Ecto neural progenitor cell (in vitro differentiated cells): ENCODE measurements around the gene CRX.
A peak's percentile ranks its signal among the peaks of the same experiment; 100 is the strongest.
"Not testable (repeated sequence)": the region's sequence is repeated elsewhere in the genome, so short reads cannot be mapped to it uniquely, and the experiment has no call there.

Experiments used
- DNase-seq: peaks from one replicate; pipeline ENCODE4 v3.0.0-alpha.2; 2018; ENCODE audit warnings: low spot score

The CRX gene

DNA sequence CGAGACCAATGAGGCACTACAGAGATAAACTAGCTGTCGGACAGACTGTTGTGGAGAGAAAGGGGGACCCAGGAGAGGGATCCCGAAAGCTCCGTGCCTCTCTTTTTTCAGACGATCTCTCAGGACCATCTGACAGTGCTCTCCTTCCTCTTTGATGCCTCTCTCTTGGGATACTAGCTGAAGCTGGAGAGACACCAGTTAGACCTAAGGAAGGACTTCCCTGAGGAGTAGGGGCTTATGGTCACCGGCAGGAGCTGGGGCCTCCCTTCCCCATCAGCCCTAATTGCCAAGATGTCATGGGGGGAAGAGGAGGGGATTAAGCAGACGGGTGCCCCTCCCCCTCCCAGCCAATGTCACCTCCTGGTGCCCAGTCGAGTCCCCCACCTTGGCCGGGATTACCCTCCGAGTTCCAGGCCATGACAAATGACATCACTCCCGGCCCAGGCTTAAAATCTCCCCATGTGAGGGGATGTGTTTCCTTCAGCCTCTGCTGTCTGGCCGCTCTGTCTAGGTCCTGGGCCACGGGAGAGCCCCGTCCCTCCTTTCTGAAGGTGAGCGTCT is at the start of gene CRX:
CRX (plus strand) TSS at position 478 of the 561 bp plus-strand sequence. CDS start 12,507 bp downstream, outside the sequence.
- DNase-seq: no peak

DNA sequence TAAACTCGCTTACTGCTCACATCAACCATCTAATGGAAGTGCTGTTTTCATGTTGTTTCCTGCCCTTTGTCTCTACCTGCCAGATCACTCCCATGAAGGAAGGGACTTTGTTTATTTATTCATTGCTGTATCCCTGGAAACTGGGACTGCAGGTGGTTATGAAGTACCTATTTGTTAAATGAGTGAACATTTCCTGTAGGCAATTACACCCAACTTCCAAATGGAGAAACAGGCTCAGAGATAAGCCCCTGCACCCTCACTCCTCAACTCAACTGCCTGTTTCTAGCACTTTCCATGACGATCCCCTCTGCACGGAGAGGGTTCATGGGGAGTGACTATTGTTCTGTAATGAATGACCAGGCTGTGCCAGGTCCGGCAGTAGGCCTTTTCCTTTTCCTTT is 45.2 kb upstream of the CRX start:
- no peak for DNase-seq

- DNase-seq: not testable (repeated sequence)
Measured at GRCh38 chr19:47777245-47778048, 44.3 kb upstream of the CRX start.

GRCh38 chr19:47778049-47778953 is 43.4 kb upstream of the CRX start, which contains the start of gene SELENOW:
SELENOW (plus strand) TSS chr19:47778703; CDS start chr19:47778786, 83 bp downstream.
- peak; percentile 92 for DNase-seq

GRCh38 chr19:47778954-47779351 is 42.8 kb upstream of the CRX start:
- DNase-seq: no peak

- no peak for DNase-seq
Measured at GRCh38 chr19:47779524-47780214, 42.1 kb upstream of the CRX start.

DNA sequence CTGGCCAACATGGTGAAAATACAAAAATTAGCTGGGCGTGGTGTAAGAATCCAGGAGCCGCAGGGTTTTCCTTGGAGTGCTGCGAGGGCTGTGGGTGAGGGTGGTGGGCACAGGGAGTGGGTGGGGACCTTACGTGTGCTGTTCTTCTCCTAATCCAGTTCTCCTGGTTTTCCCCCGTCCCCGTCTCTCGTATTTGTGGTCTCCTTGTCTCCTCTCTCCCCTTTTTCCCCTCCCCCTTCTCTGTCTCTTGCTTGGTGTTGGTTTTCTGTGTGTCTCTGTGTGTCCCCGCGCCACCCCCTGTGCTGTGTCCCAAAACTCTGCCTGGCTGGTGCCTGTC is 41.6 kb upstream of the CRX start:
- no peak for DNase-seq

GRCh38 chr19:47781590-47782262 is 40.0 kb upstream of the CRX start:
- DNase-seq: no peak

- DNase-seq: no peak
Measured at GRCh38 chr19:47786566-47786965, 35.2 kb upstream of the CRX start.

- not testable (repeated sequence) for DNase-seq
Measured at GRCh38 chr19:47787307-47787706, 34.4 kb upstream of the CRX start.

DNA sequence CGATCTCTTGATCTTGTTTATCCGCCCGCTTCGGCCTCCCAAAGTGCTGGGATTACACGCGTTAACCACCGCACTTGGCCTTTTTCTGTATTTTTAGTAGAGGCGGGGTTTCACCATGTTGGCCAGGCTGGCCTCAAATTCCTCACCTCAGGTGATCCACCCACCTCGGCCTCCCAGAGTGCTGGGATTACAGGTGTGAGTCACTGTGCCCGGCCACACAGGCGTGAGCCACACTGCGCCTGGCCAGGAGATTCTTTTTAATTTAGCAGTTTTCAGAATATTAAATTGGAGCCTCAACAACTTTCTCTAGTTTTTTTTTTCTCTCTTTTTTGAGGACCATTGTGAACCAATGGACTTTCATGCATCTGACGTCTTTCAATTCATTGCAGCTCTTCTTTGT is 31.9 kb upstream of the CRX start:
- DNase-seq: not testable (repeated sequence)

DNA sequence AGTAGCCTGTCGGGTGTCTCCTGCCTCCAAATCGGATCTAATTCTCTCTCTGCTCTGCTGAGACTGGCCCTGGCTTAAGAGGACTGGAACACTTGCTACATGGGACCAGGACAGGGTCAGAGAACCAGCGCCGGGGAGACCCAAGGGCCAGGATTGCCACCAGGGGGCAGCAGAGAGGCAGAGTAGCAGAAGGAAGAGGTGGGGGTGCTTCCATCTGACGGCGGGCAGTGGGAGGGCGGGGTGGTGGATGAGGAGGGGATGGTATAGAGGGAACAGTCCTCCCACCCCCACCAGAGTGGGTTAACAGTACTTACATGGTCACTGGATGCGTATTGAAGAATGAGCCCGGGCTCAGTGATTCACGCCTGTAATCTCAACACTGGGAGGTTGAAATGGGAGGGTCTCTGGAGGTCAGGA is 31.3 kb upstream of the CRX start:
- DNase-seq: peak; percentile 97

DNA sequence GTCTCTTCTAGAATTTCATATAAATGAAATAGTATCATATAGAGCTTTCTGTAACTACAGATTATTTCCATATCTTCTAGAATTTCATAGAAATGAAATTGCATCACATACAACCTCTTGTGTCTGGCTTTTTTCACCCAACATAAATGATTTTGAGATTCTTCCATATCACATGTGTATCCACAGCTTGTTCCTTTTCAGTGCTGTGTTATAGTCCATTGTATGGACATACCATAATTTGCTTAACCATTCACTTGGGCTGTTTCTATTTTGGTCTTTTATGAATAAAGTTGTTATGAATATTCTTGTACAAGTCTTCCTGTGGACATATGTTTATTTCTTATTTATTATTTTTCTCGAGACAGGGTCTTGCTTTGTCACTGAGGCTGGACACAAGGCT is 29.1 kb upstream of the CRX start:
- DNase-seq: no peak

DNA sequence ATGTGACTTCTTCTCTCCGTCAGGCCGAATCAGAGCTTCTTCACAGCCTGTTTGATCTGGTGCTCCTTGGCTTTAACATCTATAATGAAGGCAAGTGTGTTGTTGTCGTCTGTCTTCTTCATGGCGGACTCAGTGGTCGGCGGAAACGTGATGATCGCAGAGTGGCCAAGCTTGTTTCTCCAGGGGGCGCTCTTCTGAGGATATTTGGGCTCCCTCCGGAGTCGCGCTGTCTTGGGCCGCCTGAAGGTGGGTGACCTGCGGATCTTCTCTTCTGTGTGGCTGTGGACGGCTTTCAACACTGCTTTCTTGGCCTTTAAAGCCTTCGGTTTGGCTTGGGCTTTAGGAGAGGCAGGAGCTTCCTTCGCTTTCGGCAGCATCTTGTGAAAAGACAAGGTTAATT is 27.2 kb upstream of the CRX start:
- no peak for DNase-seq

GRCh38 chr19:47796785-47797184 is 25.0 kb upstream of the CRX start:
- DNase-seq: no peak

- DNase-seq: no peak
Measured at GRCh38 chr19:47797996-47798903, 23.5 kb upstream of the CRX start.

DNA sequence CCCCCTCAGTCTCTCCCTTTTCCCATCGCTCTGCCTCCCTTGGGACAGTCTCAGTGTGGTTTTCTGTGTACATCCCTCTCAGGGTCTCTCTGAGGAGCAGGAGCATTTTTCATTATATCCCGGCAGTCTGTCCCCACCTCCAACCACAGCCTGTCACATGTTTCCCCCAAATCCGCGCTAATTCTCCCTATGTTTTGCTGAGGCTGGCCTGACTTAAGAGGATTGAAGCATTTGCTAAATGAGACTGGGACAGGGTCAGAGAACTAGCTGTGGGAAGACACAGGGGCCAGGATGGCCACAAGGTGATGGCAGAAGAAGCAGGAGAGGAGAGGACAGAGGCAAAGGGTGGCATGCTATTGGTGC is 22.9 kb upstream of the CRX start:
- no peak for DNase-seq

DNA sequence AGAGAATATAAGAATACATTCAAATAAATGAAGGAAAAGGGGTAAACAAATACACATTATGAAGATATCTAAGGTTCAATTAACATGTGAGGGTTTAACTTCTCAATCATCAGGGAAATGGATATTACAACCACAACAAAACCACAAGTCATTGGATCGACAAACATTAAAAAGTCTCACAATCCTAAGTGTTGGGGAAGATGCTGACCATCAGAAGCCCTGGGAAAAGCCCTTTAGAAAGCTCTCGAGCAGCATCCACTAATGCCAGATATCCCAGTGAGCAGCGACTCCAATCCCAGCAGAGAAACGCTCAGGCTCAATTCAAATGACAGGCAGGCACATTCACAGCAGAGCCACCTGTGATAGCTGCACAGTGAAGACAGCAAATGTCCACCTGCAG is 20.5 kb upstream of the CRX start:
- no peak for DNase-seq

DNA sequence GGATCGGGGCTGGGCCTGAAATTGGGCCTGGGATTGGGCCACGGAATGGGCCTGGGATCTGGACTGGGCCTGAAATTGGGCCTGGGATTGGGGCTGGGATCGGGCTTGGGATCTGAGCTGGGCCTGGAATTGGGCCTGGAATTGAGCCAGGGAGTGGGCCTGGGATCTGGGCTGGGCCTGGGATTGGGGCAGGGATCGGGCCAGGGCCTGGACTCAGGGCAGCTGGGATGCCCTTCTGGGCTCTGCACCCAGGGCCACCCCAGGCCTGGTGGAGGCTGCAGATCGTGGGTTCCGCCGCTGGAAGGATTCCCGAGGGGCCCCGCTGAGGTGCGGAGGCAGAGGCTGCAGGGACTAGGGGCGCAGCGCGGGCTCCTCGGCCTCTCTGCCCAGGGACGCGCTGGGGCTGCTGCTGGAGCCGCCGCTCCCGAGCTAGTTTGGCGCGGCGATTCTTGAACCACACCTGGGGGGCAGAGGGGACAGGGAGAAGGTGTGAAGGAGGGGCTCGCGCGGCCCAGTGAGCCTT is 19.2 kb upstream of the CRX start:
- no peak for DNase-seq

DNA sequence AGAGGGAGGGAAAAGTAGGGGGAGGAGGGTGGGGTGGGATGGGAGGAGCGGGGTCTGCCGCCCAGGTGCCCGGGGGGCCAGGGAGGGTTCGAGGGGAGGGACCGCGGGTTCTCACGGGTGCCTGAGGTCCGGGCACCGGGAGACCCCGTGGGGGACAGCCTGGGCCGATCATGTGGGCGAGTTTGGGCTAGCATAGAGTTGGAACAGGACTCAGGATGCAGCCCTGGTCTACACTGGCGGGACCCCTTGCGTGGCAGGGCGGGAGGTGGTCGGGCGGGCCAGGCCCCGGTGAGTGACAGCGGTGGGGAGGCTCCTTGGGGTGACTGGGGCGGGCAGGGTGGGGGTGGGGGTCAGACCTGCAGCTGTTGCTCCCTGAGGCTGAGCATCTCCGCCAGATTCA is 18.6 kb upstream of the CRX start:
- not testable (repeated sequence) for DNase-seq
